Keratinocyte (primary cell): Measurements from ENCODE around the gene BAHCC1. TPM values are rescaled to one million over a fixed set of nuclear protein-coding genes. Genes with fewer than 3 reads are reported as not detected.

Source experiments
- DNase-seq: peaks from one replicate; pipeline ENCODE4 v3.0.0-alpha.2; 2011; ENCODE audit warnings: low read depth, missing footprints, low spot score
- FAIRE-seq: peaks from 2 replicates; lab custom pipeline; 2011; peaks lifted over from hg19 to GRCh38; lab: Jason Lieb, UNC
- H2AFZ ChIP-seq: 2 replicates; pipeline ENCODE4 v1.6.0; 2012; ENCODE audit warnings: low read length, control low read depth, inconsistent platforms; ENCODE audit not compliant: control insufficient read depth
- H3K27ac ChIP-seq: 2 replicates; pipeline ENCODE4 v1.5.1; 2011; ENCODE audit warnings: low read length; ENCODE audit not compliant: control insufficient read depth, insufficient read depth
- H3K27me3 ChIP-seq: 3 replicates; pipeline ENCODE4 v1.6.0; 2011; ENCODE audit warnings: low read length; ENCODE audit not compliant: control insufficient read depth, insufficient read depth; ENCODE audit errors: extremely low read depth
- H3K36me3 ChIP-seq, 2 experiments: 2 replicates in 1 of 2; 3 replicates in 1 of 2; pipeline ENCODE4 v1.5.1; 2011; ENCODE audit warnings: low read length in 2 of 2, mild to moderate bottlenecking in 1 of 2; ENCODE audit not compliant: control insufficient read depth in 2 of 2, insufficient read depth in 2 of 2; ENCODE audit errors: extremely low read depth in 1 of 2
- H3K4me1 ChIP-seq: 3 replicates; pipeline ENCODE4 v1.5.1; 2011; ENCODE audit warnings: low read length; ENCODE audit not compliant: control insufficient read depth, insufficient read depth; ENCODE audit errors: extremely low read depth
- H3K4me2 ChIP-seq: 3 replicates; pipeline ENCODE4 v1.6.0; 2011; ENCODE audit warnings: low read depth, low read length; ENCODE audit not compliant: control insufficient read depth, insufficient read depth; ENCODE audit errors: extremely low read depth
- H3K4me3 ChIP-seq, 3 experiments: fragments of 200-600 bp in 1 of 3; sonication (generic) in 1 of 3; 2 replicates in 2 of 3; 3 replicates in 1 of 3; pipeline ENCODE4 v1.5.1; 2011 to 2016; ENCODE audit warnings: low read length in 3 of 3, mild to moderate bottlenecking in 3 of 3, control low read depth in 2 of 3, inconsistent platforms in 1 of 3, low read depth in 1 of 3, mixed read lengths in 1 of 3, mixed run types in 1 of 3, moderate library complexity in 1 of 3; ENCODE audit not compliant: control insufficient read depth in 2 of 3, insufficient read depth in 2 of 3; ENCODE audit errors: extremely low read depth in 1 of 3
- H3K79me2 ChIP-seq: 2 replicates; pipeline ENCODE4 v1.6.0; 2012; ENCODE audit warnings: low read length; ENCODE audit not compliant: control insufficient read depth, insufficient read depth
- H3K9ac ChIP-seq: 3 replicates; pipeline ENCODE4 v1.6.0; 2011; ENCODE audit warnings: low read length; ENCODE audit not compliant: control insufficient read depth, insufficient read depth; ENCODE audit errors: extremely low read depth
- H3K9me1 ChIP-seq: 3 replicates; pipeline ENCODE4 v1.6.0; 2011; ENCODE audit warnings: low read length; ENCODE audit not compliant: control insufficient read depth, insufficient read depth; ENCODE audit errors: extremely low read depth
- H3K9me3 ChIP-seq: 2 replicates; pipeline ENCODE4 v1.5.1; 2012; ENCODE audit warnings: low read depth, low read length; ENCODE audit not compliant: control insufficient read depth
- H4K20me1 ChIP-seq: 3 replicates; pipeline ENCODE4 v1.6.0; 2011; ENCODE audit warnings: low read length; ENCODE audit not compliant: control insufficient read depth, insufficient read depth; ENCODE audit errors: extremely low read depth
- EZH2 ChIP-seq: IDR thresholded peaks from one replicate; pipeline ENCODE4 v1.6.1; 2012; ENCODE audit warnings: inconsistent platforms, mild to moderate bottlenecking, low read length, moderate library complexity
- dilution Hi-C: fragments of 300-500 bp; cut with MboI; formaldehyde crosslinking; loops from one replicate; pipeline ENCODE4 v1.7.0; 2020; ENCODE audit warnings: low sequenced_read_pairs; ENCODE audit not compliant: extremely low pct_ligation_motif_present
- polyA plus RNA-seq, 5 experiments: library from polyadenylated mRNA; depleted of rRNA in 3 of 5; stranded (reverse) in 3 of 5; stranded (forward) in 1 of 5; unstranded in 1 of 5; fragments of >200 nt; gene quantifications; 1 replicate in 1 of 5; 2 replicates in 3 of 5; 3 replicates in 1 of 5; pipeline versions ENCODE4 v1.2.1 to v1.2.3, GENCODE V29; 2011 to 2012; ENCODE audit warnings: missing spikeins in 2 of 5, low read depth in 1 of 5, low replicate concordance in 1 of 5
- TF ChIP-seq, protein P1 (sequence below), 3 experiments: IDR thresholded peaks in 1 of 3; conservative IDR thresholded peaks in 1 of 3; optimal IDR thresholded peaks in 1 of 3; 2 replicates in 2 of 3; 3 replicates in 1 of 3; pipeline versions ENCODE3 to v1.5.1; 2011; ENCODE audit warnings: low read length in 3 of 3, mild to moderate bottlenecking in 3 of 3, moderate library complexity in 2 of 3, control low read depth in 1 of 3, inconsistent platforms in 1 of 3; ENCODE audit not compliant: insufficient read depth in 2 of 3; ENCODE audit errors: extremely low read depth in 1 of 3

The BAHCC1 gene
- polyA plus RNA-seq, 1 donor (not counting 4 experiments of a cell fraction or from before 2014, with no cell fraction given) = 0.52 TPM

DNA sequence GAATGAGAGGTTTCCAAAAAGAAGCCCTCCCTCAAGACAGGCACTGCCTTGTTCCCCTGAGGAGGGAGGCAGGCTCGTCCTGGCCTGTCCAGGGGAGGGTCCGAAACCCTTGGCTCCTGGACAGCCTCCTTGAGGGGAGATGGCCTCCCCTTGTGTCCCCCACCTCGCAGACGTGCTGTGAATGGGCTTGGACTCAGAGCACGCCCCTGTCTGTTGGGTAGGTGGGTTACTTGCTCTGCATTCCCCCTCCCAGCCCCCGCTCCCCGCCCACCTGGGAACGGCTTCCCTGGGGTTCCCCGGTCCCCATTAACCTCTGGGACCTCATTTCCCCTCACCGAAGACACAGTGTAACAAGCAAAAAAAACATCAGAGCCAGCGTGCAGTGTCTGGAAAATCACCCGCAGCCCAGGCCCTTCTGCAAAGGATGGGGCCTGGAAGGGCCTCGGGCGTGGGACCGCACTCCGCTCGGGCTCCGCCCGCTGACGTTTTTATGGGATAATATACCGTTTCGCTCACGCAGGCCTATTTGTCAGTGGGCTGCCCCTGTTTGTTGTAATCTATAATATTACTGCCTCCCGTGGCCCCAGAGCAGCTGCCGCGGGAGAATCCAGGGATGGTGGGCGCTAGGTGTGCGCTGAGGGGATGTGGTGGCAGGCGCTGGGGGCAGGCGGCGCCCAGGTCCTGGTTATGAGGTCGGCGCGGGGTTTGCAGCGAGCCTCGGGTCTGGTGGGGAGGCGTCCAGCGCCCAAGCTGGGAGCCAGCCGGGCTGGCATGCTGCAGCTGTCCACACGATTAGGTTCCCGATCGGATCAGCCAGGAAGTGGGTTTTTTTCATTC, 11.1 kb downstream of the BAHCC1 start:
- FAIRE-seq = no peak
- no peaks in the 10 kb centered on the region for H3K9me3 ChIP-seq

GRCh38 chr17:81408049-81408448, 12.8 kb downstream of the BAHCC1 start:
- Histone ChIP-seq H3K9me1 (no peaks in the 10 kb centered on the region), H4K20me1 (peaks cover 2% of the 10 kb centered on the region), H3K27ac (no peak overlapping the region), H3K4me1 (peaks cover 29% of the 10 kb centered on the region), H3K9me3 (no peaks in the 10 kb centered on the region), H3K27me3 (no peaks in the 10 kb centered on the region), H3K79me2 (no peaks in the 10 kb centered on the region), H3K4me2 (no peak overlapping the region), H2AFZ (no peak overlapping the region), H3K36me3 (no peaks in the 10 kb centered on the region), H3K9ac (no peak overlapping the region), H3K4me3 (no peak overlapping the region)
- dilution Hi-C loops = no loop called here
- no peak for FAIRE-seq
- TF ChIP-seq, protein P1, sequence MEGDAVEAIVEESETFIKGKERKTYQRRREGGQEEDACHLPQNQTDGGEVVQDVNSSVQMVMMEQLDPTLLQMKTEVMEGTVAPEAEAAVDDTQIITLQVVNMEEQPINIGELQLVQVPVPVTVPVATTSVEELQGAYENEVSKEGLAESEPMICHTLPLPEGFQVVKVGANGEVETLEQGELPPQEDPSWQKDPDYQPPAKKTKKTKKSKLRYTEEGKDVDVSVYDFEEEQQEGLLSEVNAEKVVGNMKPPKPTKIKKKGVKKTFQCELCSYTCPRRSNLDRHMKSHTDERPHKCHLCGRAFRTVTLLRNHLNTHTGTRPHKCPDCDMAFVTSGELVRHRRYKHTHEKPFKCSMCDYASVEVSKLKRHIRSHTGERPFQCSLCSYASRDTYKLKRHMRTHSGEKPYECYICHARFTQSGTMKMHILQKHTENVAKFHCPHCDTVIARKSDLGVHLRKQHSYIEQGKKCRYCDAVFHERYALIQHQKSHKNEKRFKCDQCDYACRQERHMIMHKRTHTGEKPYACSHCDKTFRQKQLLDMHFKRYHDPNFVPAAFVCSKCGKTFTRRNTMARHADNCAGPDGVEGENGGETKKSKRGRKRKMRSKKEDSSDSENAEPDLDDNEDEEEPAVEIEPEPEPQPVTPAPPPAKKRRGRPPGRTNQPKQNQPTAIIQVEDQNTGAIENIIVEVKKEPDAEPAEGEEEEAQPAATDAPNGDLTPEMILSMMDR (optimal IDR thresholded peaks at IDR 0.05 in 1 of 3, IDR thresholded peaks at IDR 0.05 in 1 of 3, conservative IDR thresholded peaks at IDR 0.05 in 1 of 3; ENCODE audit: extremely low read depth in 1 of 3, insufficient read depth in 2 of 3, low read length in 3 of 3) = no peak
- TF ChIP-seq EZH2 = no peak
- DNase-seq = no peak

More for the DNA sequence above, 11.1 kb downstream of the BAHCC1 start:
- Histone ChIP-seq H4K20me1 (peaks cover 2% of the 10 kb centered on the region), H2AFZ (no peak overlapping the region), H3K36me3 (no peaks in the 10 kb centered on the region), H3K4me1 (peaks cover 26% of the 10 kb centered on the region), H3K27ac (no peak overlapping the region), H3K4me2 (no peak overlapping the region), H3K4me3 (no peak overlapping the region), H3K27me3 (no peaks in the 10 kb centered on the region), H3K9me1 (no peaks in the 10 kb centered on the region), H3K79me2 (peaks cover 5% of the 10 kb centered on the region), H3K9ac (no peak overlapping the region)
- dilution Hi-C loops = no loop called here
- TF ChIP-seq EZH2 = no peak
- TF ChIP-seq, protein P1 (optimal IDR thresholded peaks at IDR 0.05 in 1 of 3, IDR thresholded peaks at IDR 0.05 in 1 of 3, conservative IDR thresholded peaks at IDR 0.05 in 1 of 3; ENCODE audit: extremely low read depth in 1 of 3, insufficient read depth in 2 of 3, low read length in 3 of 3) = no peak
- DNase-seq = no peak
